ENCODE measurements around the gene APLF.

DNA sequence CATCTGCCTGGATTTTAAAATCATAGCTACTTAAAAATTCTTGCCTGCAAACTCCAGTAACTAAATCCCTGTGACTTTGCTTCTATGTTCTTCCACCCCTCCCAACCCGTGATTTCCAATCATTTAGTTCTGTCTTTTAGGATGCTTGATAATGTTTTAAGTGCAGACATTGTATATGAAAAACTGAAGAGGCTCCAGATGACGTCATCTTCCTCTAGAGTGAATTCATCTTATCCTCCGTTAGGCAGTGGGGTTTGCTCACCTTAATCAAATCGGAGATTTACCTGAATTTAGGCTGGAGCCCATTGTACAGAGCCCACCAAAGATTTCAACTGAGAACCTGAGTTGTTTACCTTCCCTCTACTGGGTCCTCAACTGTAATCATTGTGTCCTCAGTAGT, 11.2 kb upstream of the APLF start:
- no peak for TF ChIP-seq CTCF (IDR thresholded peaks at IDR 0.05 in 4 of 5, conservative IDR thresholded peaks at IDR 0.05 in 1 of 5)
- TF ChIP-seq POLR2A (IDR thresholded peaks at IDR 0.05) = no peak

All from gastrocnemius medialis (tissue), 4 donors.